Right forelimb (tissue), 1 donor: ENCODE results near the gene WSB1.
"Not testable (repeated sequence)": the region's sequence is repeated elsewhere in the genome, so short reads cannot be mapped to it uniquely, and the experiment has no call there.

Experiments
- DNase-seq: peaks from one replicate; pipeline ENCODE4 v3.0.0-alpha.2; 2018

WSB1 gene

GRCh38 chr17:27293898-27294688, at the start of gene WSB1:
TSS of gene WSB1 (plus strand) at chr17:27294114. CDS start at chr17:27294396, 282 bp downstream.
- peak; percentile 98 for DNase-seq

- DNase-seq, result peak; percentile 59
Measured at GRCh38 chr17:27244491-27245223, 49.3 kb upstream of the WSB1 start.

DNA sequence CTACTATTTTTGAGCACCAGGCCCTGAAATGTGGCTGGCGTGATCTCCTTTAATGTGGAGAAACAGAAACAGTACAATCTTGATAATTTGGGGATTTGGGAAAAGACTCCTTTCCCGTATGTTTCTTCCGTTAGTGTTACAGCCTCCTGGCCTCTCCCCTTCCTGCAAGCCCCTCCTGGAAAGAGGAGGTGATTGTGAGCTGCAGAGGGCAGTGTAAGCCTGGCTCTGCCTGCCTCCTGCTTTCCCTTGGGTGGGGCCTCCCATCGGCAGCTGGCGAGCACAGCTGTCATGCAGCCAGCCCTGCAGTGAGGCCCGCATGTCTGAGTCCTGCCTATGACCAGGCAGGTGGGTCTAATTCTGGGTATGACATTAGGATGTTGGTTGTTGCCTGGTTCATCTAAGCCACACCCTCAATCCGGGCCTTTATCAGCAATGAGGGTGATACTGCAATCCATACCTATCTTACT, 48.7 kb upstream of the WSB1 start:
- DNase-seq, result peak; percentile 86

GRCh38 chr17:27246537-27246936, 47.4 kb upstream of the WSB1 start:
- DNase-seq, result no peak

GRCh38 chr17:27247071-27247957, 46.6 kb upstream of the WSB1 start:
- no peak for DNase-seq

DNA sequence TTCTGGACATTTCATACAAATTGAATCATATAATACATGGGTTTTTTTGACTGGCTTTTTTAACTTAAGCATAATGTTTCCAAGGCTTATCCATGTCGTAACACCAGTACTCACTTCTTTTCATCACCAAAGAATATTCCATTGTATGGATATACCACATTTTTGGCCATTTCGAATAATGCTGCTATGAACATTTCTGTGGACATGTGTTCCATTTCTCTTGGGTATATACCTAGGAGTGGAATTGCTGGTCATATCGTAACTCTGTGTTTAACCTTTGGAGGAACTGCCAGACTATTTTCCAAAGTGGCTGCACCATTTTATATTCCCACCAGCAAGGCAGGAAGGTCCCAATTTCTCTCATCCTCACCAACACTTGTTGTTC, 46.0 kb upstream of the WSB1 start:
- DNase-seq, result no peak

- not testable (repeated sequence) for DNase-seq
Measured at GRCh38 chr17:27250791-27251190, 43.1 kb upstream of the WSB1 start.

GRCh38 chr17:27254802-27255201, 39.1 kb upstream of the WSB1 start:
- DNase-seq, result not testable (repeated sequence)

GRCh38 chr17:27256225-27257030, 37.5 kb upstream of the WSB1 start:
- no peak for DNase-seq

GRCh38 chr17:27257031-27257357, 36.9 kb upstream of the WSB1 start:
- DNase-seq, result no peak

GRCh38 chr17:27259356-27259755, 34.6 kb upstream of the WSB1 start:
- no peak for DNase-seq

- no peak for DNase-seq
Measured at GRCh38 chr17:27263386-27263785, 30.5 kb upstream of the WSB1 start.

DNA sequence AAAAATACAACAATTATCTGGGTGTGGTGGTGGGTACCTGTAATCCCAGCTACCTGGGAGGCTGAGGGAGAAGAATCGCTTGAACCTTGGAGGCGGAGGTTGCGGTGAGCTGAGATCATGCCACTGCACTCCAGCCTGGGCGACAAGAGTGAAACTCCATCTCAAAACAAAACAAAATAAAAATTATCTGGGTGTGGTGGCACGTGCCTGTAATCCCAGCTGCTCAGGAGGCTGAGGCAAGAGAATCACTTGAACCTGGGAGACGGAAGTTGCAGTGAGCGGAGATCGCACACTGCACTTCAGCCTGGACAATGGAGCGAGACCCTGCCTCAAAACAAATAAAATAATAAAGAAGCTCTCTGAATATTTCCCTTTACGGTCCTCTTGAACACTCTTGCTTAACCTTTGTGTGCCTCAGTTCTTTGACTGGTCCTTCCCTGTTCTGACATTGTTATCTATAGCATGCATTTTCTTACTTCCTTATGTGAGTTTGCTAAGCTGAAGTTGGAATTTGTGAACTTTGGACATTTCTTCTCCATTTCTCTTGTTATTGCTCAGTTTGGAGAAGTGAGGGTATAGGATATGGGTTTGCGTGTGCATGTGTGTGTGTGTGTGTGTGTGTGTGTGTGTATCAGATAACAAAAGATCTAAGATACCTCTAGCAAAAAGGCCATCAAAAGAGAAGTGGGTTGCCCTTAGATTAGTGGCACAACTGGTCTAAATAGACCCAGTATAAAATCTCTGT, 29.7 kb upstream of the WSB1 start:
- no peak for DNase-seq

DNA sequence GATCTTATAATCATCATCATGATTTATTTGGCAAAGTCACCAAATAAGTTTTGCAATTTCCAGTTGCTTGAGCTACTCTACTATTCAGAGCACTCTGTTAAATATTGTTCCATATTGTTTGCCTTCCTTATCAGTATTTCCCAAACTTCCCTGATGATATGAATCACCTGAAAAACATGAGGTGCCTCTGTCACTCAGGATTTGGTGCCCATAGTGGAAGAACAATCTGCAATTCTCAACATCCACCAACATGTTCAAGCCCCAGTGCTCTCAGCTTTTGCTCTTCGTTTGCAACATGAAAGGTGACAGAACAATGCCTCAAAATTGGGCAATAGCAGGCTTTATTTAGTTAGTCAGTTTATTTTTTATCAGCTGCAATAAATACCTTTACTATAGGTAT, 28.6 kb upstream of the WSB1 start:
- DNase-seq, result no peak

DNA sequence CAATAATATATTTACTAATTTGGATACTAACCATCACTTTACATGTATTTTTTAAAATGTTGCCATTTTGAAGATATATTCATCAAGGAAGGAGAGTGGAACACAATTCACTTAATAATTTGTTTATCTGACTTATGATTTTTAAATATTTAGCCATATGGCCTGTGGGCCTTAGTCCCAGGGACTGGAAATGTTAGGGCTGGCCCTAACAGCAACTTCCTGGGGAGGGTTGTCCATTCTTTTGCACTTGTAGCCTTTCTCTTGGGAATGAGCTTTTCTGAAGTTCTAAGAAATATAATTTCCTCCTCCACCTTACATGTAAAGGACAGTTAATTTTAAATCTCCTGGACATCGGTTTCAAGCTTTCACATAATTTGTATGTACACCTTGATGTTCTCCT, 27.7 kb upstream of the WSB1 start:
- DNase-seq, result no peak

DNA sequence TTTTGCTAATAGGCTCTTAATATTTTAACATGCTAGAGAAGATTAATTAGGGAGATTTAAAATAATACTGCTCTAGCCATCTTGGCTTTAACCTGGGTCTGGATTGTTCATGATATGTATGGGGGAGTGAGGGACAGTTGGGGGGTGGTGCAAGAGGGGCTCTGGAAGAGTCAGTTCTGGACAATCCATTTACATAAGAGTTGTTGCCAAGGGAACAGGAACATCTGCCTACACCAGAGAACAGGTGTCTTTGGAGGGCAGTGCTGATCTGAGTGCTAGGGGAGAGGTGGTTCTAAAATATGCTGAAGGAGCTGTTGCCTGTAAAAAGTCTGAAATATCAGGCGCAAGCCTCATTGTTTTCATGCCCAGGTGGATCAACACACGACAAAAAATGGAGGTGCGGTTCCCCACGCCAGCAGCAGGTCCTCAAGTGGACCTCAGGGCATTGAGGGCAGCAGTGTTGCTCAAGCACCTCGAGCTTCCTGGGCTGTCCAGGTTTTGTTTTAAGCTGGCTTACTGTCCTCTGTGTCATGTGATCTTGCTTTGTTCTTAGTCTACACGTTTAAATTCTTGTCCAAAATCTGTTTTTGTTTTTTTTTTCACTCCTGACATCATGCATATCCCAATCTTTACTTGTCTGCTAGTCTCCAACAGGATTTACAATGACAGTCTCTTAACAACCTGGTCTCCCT, 25.4 kb upstream of the WSB1 start:
- DNase-seq, result no peak

DNA sequence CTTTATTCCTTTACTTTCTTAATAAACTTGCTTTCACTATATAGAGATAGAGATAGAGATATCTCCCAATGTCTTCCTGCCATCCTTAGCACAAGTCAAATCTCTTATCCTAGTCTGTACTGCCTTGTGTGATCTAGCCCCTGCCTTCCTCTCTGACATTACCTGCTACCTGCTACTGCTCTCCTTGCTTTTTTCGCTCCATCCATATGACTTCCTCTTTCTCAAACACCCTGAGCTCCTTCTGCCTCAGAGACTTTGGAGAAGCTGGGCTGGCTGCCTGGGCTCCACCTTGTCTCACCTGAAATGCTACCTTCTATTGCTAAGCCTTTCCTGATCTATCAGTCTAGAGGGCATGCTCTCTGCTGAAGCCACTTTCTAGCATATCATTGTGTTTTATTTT, 24.7 kb upstream of the WSB1 start:
- DNase-seq, result no peak

GRCh38 chr17:27269974-27270373, 23.9 kb upstream of the WSB1 start:
- no peak for DNase-seq

DNA sequence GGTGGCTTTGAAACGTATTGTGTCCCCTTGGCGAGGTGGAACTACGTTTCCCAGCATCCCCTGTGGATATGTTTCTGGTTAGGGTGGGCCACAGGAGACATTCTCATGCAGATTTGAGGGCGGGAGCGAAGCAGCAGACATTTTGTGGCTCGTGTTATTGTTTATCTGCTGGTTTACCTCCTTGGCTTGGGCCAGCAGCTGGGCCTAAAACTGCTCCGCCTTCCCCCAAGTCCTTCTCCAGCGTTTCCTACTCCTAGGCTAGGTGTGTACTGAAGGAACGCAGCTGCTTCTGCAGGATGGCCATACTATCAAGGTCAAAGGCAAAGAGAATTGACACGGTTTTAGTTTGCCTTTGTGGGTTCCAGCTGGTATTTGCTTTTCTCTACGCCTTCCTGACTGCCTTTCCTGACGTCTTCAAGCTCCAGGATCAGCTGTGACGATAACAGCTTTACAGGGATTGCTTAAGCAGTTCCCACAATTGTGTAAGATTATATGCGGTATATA, 17.2 kb upstream of the WSB1 start:
- DNase-seq, result no peak

DNA sequence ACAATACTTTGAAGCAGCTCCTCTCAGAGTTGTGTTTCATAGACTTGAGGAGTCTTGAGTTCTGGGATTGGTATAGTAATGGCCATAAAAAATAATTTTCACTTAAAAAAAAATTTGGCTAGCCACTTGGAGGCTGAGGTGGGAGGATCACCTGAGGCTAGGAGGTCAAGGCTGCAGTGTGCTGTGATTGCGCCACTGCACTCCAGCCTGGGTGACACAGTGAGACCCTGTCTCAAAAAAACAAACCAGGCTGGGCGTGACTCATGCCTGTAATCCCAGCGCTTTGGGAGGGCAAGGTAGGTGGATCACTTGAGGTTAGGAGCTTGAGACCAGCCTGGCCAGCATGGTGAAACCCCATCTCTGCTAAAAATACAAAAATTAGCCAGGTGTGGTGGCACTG, 14.8 kb upstream of the WSB1 start:
- not testable (repeated sequence) for DNase-seq

DNA sequence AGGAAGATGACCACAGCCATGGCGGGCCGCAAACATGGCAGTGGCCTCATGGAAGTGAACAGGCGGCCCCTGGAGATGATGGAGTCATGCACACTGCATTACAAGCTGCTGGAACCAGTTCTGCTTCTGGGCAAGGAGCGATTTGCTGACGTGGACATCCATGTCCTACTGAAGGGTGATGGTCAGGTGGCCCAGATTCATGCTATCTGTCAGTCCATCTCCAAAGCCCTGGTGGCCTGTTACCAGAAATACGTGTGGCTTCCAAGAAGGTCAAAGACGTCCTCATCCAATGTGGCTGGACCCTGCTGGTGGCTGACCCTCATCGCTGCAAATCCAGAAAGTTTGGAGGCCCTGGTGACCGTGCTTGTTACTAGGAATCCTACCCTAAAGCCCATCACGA, 13.4 kb upstream of the WSB1 start:
- no peak for DNase-seq
